ENCODE results near the gene TNFSF10. TPM values are rescaled to one million over a fixed set of nuclear protein-coding genes. Genes with fewer than 3 reads are reported as not detected.
"Not testable (repeated sequence)": the region's sequence is repeated elsewhere in the genome, so short reads cannot be mapped to it uniquely, and the experiment has no call there.

Gene TNFSF10
- total and polyA plus RNA-seq, 9 of the 15 experiments (the other 6 are each of a cell fraction or from before 2014, with no cell fraction given), result 0.07 to 1.3 (median 0.27) TPM; not detected in 1

DNA sequence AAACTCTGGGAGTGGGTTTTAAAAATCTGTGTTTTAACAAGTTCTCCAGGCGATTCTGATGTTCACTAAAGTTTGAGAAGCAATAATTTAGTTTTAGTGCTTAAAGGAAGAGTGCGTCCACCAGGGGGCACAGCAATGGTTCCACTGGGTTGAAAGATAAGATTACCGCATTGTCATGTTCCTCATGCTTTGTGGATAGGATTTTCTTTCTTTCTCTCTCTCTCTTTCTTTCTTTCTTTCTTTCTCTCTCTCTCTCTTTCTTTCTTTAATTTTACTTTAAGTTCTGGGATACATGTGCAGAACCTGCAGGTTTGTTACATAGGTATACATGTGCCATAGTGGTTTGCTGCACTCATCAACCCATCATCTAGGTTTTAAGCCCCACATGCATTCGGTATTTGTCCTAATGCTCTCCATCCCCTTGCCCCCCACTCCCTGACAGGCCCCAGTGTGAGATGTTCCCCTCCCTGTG is 33.0 kb downstream of the TNFSF10 start (continued):
- TF ChIP-seq TRIM25 (IDR thresholded peaks at IDR 0.05; ENCODE audit: borderline replicate concordance), result peak; percentile 65; the same call in 1 of the 2 replicates
- TF ChIP-seq GATA2 (CRISPR knock-in tag; IDR thresholded peaks at IDR 0.05), result peak; percentile 64
- TF ChIP-seq NFE2 (IDR thresholded peaks at IDR 0.05; ENCODE audit: low read depth), result peak; percentile 91
- 0 out of 2 replicates have a peak, but pooled peaks have one; percentile 30 for TF ChIP-seq LARP7 (IDR thresholded peaks at IDR 0.05)
- peak; percentile 48; the same call in 1 of the 2 replicates for TF ChIP-seq MAFF (IDR thresholded peaks at IDR 0.05; ENCODE audit: low read length)
- TF ChIP-seq NFATC3 (IDR thresholded peaks at IDR 0.05), result 0 out of 2 replicates have a peak, but pooled peaks have one; percentile 36
- TF ChIP-seq MAFG (tag; conservative IDR thresholded peaks at IDR 0.05), result peak; percentile 86
- peak; percentile 53 for TF ChIP-seq ARID1B (IDR thresholded peaks at IDR 0.05)
- TF ChIP-seq, protein P1, sequence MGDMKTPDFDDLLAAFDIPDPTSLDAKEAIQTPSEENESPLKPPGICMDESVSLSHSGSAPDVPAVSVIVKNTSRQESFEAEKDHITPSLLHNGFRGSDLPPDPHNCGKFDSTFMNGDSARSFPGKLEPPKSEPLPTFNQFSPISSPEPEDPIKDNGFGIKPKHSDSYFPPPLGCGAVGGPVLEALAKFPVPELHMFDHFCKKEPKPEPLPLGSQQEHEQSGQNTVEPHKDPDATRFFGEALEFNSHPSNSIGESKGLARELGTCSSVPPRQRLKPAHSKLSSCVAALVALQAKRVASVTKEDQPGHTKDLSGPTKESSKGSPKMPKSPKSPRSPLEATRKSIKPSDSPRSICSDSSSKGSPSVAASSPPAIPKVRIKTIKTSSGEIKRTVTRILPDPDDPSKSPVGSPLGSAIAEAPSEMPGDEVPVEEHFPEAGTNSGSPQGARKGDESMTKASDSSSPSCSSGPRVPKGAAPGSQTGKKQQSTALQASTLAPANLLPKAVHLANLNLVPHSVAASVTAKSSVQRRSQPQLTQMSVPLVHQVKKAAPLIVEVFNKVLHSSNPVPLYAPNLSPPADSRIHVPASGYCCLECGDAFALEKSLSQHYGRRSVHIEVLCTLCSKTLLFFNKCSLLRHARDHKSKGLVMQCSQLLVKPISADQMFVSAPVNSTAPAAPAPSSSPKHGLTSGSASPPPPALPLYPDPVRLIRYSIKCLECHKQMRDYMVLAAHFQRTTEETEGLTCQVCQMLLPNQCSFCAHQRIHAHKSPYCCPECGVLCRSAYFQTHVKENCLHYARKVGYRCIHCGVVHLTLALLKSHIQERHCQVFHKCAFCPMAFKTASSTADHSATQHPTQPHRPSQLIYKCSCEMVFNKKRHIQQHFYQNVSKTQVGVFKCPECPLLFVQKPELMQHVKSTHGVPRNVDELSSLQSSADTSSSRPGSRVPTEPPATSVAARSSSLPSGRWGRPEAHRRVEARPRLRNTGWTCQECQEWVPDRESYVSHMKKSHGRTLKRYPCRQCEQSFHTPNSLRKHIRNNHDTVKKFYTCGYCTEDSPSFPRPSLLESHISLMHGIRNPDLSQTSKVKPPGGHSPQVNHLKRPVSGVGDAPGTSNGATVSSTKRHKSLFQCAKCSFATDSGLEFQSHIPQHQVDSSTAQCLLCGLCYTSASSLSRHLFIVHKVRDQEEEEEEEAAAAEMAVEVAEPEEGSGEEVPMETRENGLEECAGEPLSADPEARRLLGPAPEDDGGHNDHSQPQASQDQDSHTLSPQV (IDR thresholded peaks at IDR 0.05), result peak; percentile 50; the same call in 1 of the 2 replicates
- TF ChIP-seq ZNF24 (IDR thresholded peaks at IDR 0.05), result peak; percentile 18; the same call in 1 of the 2 replicates
- TF ChIP-seq U2AF1 (optimal IDR thresholded peaks at IDR 0.05; ENCODE audit: low read depth, low read length), result peak; percentile 70
- TF ChIP-seq CBX3 (IDR thresholded peaks at IDR 0.05; ENCODE audit: borderline replicate concordance in 1 of 2, low read length in 2 of 2), result peak in 1 of 2 experiments; percentile 30; a peak in 1 of 3 replicates
- peak; percentile 52; the same call in 1 of the 2 replicates for TF ChIP-seq MYC (IDR thresholded peaks at IDR 0.05; ENCODE audit: low read depth, low read length)
- not testable (repeated sequence) for TF ChIP-seq MYC (CRISPR knock-in tag; IDR thresholded peaks at IDR 0.05; ENCODE audit: borderline replicate concordance, low read depth)

All from K562 (cell line).